H1 (cell line): ENCODE results near the gene BBX. TPM values are rescaled to one million over a fixed set of nuclear protein-coding genes. Genes with fewer than 3 reads are reported as not detected.
A peak's percentile ranks its signal among the peaks of the same experiment; 100 is the strongest.

Experiments used
- CTCF ChIA-PET: fragments of 300-600 bp; sonication (Branson Sonifier 250); formaldehyde crosslinking; loops from one replicate; lab custom pipeline; 2021; ENCODE audit not compliant: partially characterized antibody; lab: Charles Lee
- POLR2A ChIA-PET: fragments of 300-600 bp; sonication (Branson Sonifier 250); formaldehyde crosslinking; loops from one replicate; lab custom pipeline; 2021; ENCODE audit warnings: inconsistent platforms; ENCODE audit not compliant: partially characterized antibody; lab: Charles Lee
- DNase-seq, 2 experiments: peaks; one replicate each; pipeline versions ENCODE4 v3.0.0 to v3.0.0-alpha.2; 2010 to 2022; ENCODE audit warnings: low spot score in 2 of 2, low read depth in 1 of 2, mixed read lengths in 1 of 2
- FAIRE-seq: peaks from 2 replicates; lab custom pipeline; 2011; peaks lifted over from hg19 to GRCh38; lab: Jason Lieb, UNC
- H2AFZ ChIP-seq: 2 replicates; pipeline ENCODE4 v1.8.1; 2012; ENCODE audit warnings: low read length, inconsistent platforms
- H2AK5ac ChIP-seq: 2 replicates; pipeline ENCODE4 v1.6.1; 2013; ENCODE audit warnings: low read depth, low read length
- H2BK120ac ChIP-seq: replicated peaks from 2 replicates; pipeline ENCODE3; 2013; ENCODE audit warnings: low read depth, low read length, inconsistent platforms
- H2BK12ac ChIP-seq: 2 replicates; pipeline ENCODE4 v1.6.1; 2013; ENCODE audit warnings: low read depth, low read length
- H2BK15ac ChIP-seq: 2 replicates; pipeline ENCODE4 v1.6.1; 2013; ENCODE audit warnings: low read length
- H2BK20ac ChIP-seq: 2 replicates; pipeline ENCODE4 v1.6.1; 2013; ENCODE audit warnings: low read length
- H2BK5ac ChIP-seq: 2 replicates; pipeline ENCODE4 v1.6.1; 2013; ENCODE audit warnings: low read depth, low read length
- H3K14ac ChIP-seq: 2 replicates; pipeline ENCODE4 v1.6.1; 2013; ENCODE audit warnings: inconsistent platforms; ENCODE audit not compliant: insufficient read length
- H3K18ac ChIP-seq: 2 replicates; pipeline ENCODE4 v1.6.1; 2013; ENCODE audit warnings: low read length; ENCODE audit errors: extremely low read depth
- H3K23ac ChIP-seq: 2 replicates; pipeline ENCODE4 v1.6.1; 2013; ENCODE audit warnings: inconsistent platforms; ENCODE audit not compliant: insufficient read length
- H3K23me2 ChIP-seq: 2 replicates; pipeline ENCODE4 v1.6.1; 2013; ENCODE audit warnings: low read depth, low read length
- H3K27ac ChIP-seq: 2 replicates; pipeline ENCODE4 v1.6.1; 2011; ENCODE audit warnings: low read depth, low read length, inconsistent platforms
- H3K27me3 ChIP-seq, 4 experiments: replicated peaks in 1 of 4; 1 replicate in 1 of 4; 2 replicates in 3 of 4; pipeline versions ENCODE4 v1.6.1 to v1.8.1; 2011 to 2013; ENCODE audit warnings: low read length in 3 of 4, mild to moderate bottlenecking in 3 of 4, inconsistent platforms in 2 of 4, mixed read lengths in 2 of 4, moderate library complexity in 1 of 4; ENCODE audit not compliant: control insufficient read depth in 3 of 4, insufficient read depth in 3 of 4; ENCODE audit errors: extremely low read depth in 1 of 4
- H3K36me3 ChIP-seq, 4 experiments: 2 replicates each; pipeline versions ENCODE4 v1.6.1 to v1.8.1; 2011 to 2013; ENCODE audit warnings: mild to moderate bottlenecking in 4 of 4, low read length in 3 of 4, moderate library complexity in 2 of 4, control low read depth in 1 of 4, inconsistent platforms in 1 of 4; ENCODE audit not compliant: insufficient read depth in 4 of 4, control insufficient read depth in 2 of 4
- H3K4ac ChIP-seq: replicated peaks from 2 replicates; pipeline ENCODE3; 2013; ENCODE audit warnings: low read length, low read depth, mixed read lengths, inconsistent platforms; ENCODE audit not compliant: insufficient read length
- H3K4me1 ChIP-seq, 4 experiments: replicated peaks in 1 of 4; 1 replicate in 1 of 4; 2 replicates in 3 of 4; pipeline versions ENCODE4 v1.6.1 to v1.8.1; 2011 to 2013; ENCODE audit warnings: low read length in 3 of 4, inconsistent platforms in 2 of 4, mixed read lengths in 1 of 4; ENCODE audit not compliant: insufficient read depth in 4 of 4, control insufficient read depth in 3 of 4
- H3K4me2 ChIP-seq, 2 experiments: 2 replicates each; pipeline versions ENCODE4 v1.6.1 to v1.8.1; 2011 to 2013; ENCODE audit warnings: low read depth in 2 of 2, low read length in 2 of 2, control low read depth in 1 of 2, inconsistent platforms in 1 of 2, mild to moderate bottlenecking in 1 of 2; ENCODE audit not compliant: insufficient read depth in 1 of 2
- H3K4me3 ChIP-seq, 4 experiments: fragments of 200-600, 300-600 bp in 1 of 4; sonication (generic), shearing (Covaris generic), sonication (Bioruptor Twin) in 1 of 4; 2 replicates each; pipeline versions ENCODE4 v1.5.1 to v1.8.1; 2011 to 2016; ENCODE audit warnings: low read length in 4 of 4, low read depth in 3 of 4, control low read depth in 2 of 4, inconsistent platforms in 2 of 4, mild to moderate bottlenecking in 2 of 4, mixed read lengths in 1 of 4, moderate library complexity in 1 of 4; ENCODE audit not compliant: insufficient read depth in 2 of 4; ENCODE audit errors: extremely low read depth in 1 of 4
- H3K56ac ChIP-seq: replicated peaks from 2 replicates; pipeline ENCODE3; 2013; ENCODE audit warnings: low read depth, mild to moderate bottlenecking, mixed read lengths, low read length, inconsistent platforms; ENCODE audit not compliant: insufficient read length
- H3K79me1 ChIP-seq: 2 replicates; pipeline ENCODE4 v1.6.1; 2013; ENCODE audit warnings: low read depth, low read length, control low read depth
- H3K79me2 ChIP-seq, 2 experiments: 2 replicates each; pipeline versions ENCODE4 v1.6.1 to v1.8.1; 2012 to 2013; ENCODE audit warnings: low read length in 2 of 2, mild to moderate bottlenecking in 2 of 2, inconsistent platforms in 1 of 2; ENCODE audit not compliant: insufficient read depth in 2 of 2, control insufficient read depth in 1 of 2
- H3K9ac ChIP-seq, 4 experiments: replicated peaks in 1 of 4; 1 replicate in 1 of 4; 2 replicates in 3 of 4; pipeline versions ENCODE4 v1.6.1 to v1.8.1; 2011 to 2013; ENCODE audit warnings: low read depth in 3 of 4, low read length in 3 of 4, control low read depth in 2 of 4, mild to moderate bottlenecking in 2 of 4, moderate library complexity in 2 of 4, inconsistent platforms in 1 of 4; ENCODE audit errors: extremely low read depth in 1 of 4
- H3K9me3 ChIP-seq, 2 experiments: 2 replicates each; pipeline versions ENCODE4 v1.6.1 to v1.8.1; 2012 to 2013; ENCODE audit warnings: mild to moderate bottlenecking in 2 of 2, moderate library complexity in 2 of 2, control low read depth in 1 of 2, inconsistent platforms in 1 of 2, low read depth in 1 of 2, low read length in 1 of 2, mixed read lengths in 1 of 2; ENCODE audit not compliant: insufficient read depth in 2 of 2
- H4K20me1 ChIP-seq, 2 experiments: replicated peaks in 1 of 2; 2 replicates each; pipeline versions ENCODE3 to v1.8.1; 2011 to 2013; ENCODE audit warnings: inconsistent platforms in 2 of 2, low read length in 2 of 2, mild to moderate bottlenecking in 1 of 2; ENCODE audit not compliant: insufficient read depth in 2 of 2, control insufficient read depth in 1 of 2
- H4K5ac ChIP-seq: 2 replicates; pipeline ENCODE4 v1.6.1; 2013; ENCODE audit warnings: low read length, low read depth, mixed read lengths, inconsistent platforms; ENCODE audit not compliant: insufficient read length
- H4K8ac ChIP-seq: 2 replicates; pipeline ENCODE4 v1.8.0; 2013; ENCODE audit warnings: mild to moderate bottlenecking, moderate library complexity, low read length, inconsistent platforms; ENCODE audit not compliant: insufficient read depth; ENCODE audit errors: extremely low read depth
- H4K91ac ChIP-seq: replicated peaks from 2 replicates; pipeline ENCODE3; 2013; ENCODE audit warnings: low read length, mixed read lengths, inconsistent platforms; ENCODE audit not compliant: insufficient read length
- ASH2L ChIP-seq: fragments of 200-600, 300-600 bp; sonication (generic); IDR thresholded peaks from one replicate; pipeline ENCODE4 v1.7.1; 2017; ENCODE audit warnings: low read length
- EZH2 ChIP-seq: fragments of 200-600 bp; sonication (generic); IDR thresholded peaks from 2 replicates; pipeline ENCODE4 v1.7.1; 2012; ENCODE audit warnings: low read depth, mild to moderate bottlenecking, moderate library complexity, low read length, inconsistent platforms; ENCODE audit not compliant: severe bottlenecking
- HDAC6 ChIP-seq: IDR thresholded peaks from one replicate; pipeline ENCODE4 v1.7.1; 2012; ENCODE audit warnings: low read depth, mild to moderate bottlenecking, inconsistent platforms, low read length, moderate library complexity
- KDM4A ChIP-seq: IDR thresholded peaks from one replicate; pipeline ENCODE4 v1.7.1; 2012; ENCODE audit warnings: low read depth, mild to moderate bottlenecking, moderate library complexity, low read length, inconsistent platforms; ENCODE audit not compliant: severe bottlenecking
- RBBP5 ChIP-seq: IDR thresholded peaks from 2 replicates; pipeline ENCODE4 v1.7.1; 2012; ENCODE audit warnings: low read depth, mild to moderate bottlenecking, inconsistent platforms, low read length, moderate library complexity, borderline replicate concordance
- WGBS, 2 experiments: shearing (Covaris generic) in 1 of 2; methylation state at CpG; one replicate each; pipeline versions ENCODE4 v1.1.6 to v1.1.7; 2013 to 2015; ENCODE audit warnings: low lambda C conversion rate in 2 of 2, mixed read lengths in 2 of 2, inconsistent platforms in 1 of 2, low coverage in 1 of 2, missing lambda C conversion rate in 1 of 2; ENCODE audit not compliant: insufficient replicate concordance in 2 of 2, insufficient coverage in 1 of 2, insufficient read length in 1 of 2; ENCODE audit errors: extremely low coverage in 1 of 2, missing lambda C conversion rate in 1 of 2; 5-methylcytosine and 5-hydroxymethylcytosine counted together
- polyA plus RNA-seq, 7 experiments: library from polyadenylated mRNA; depleted of rRNA in 3 of 7; stranded (reverse) in 5 of 7; unstranded in 2 of 7; fragments of >200 nt in 5 of 7; fragments of 200-250 nt in 2 of 7; gene quantifications; 1 replicate in 5 of 7; 2 replicates in 1 of 7; 4 replicates in 1 of 7; pipeline versions ENCODE4 v1.2.1 to v1.2.3, GENCODE V29; 2011 to 2013; ENCODE audit warnings: missing spikeins in 2 of 7, mixed read lengths in 2 of 7
- total RNA-seq: library from RNA; stranded (reverse); fragmentation: NEBNext Ultra II Directional; extraction: Animal tissue kit (Norgen Biotek cat#: 25700); gene quantifications from 2 replicates; pipeline ENCODE4 v1.2.1, GENCODE V29; 2021

The BBX gene
- total and polyA plus RNA-seq, 2 of the 8 experiments (the other 6 are each of a cell fraction or from before 2014, with no cell fraction given), result 11.0 to 42.5 TPM

- H3K36me3 ChIP-seq, result peaks cover 0 to 12% (median 0%) of the 10 kb centered on the region in 4 experiments; a peak in 1 of 8 replicates
- FAIRE-seq, result no peak
- no peak for DNase-seq
- H3K27me3 ChIP-seq, result peaks cover 0 to 7% (median 1%) of the 10 kb centered on the region in 4 experiments; a peak in 1 of 7 replicates
- 0 out of 2 replicates have a peak overlapping the region, but pooled peaks have one; percentile 41 for H3K18ac ChIP-seq
- no peak overlapping the region for H2BK5ac ChIP-seq
- H2BK20ac ChIP-seq, result no peak overlapping the region
- no peak overlapping the region for H4K91ac ChIP-seq
- no peak overlapping the region for H3K23ac ChIP-seq
- H2AK5ac ChIP-seq, result no peak overlapping the region
- H4K8ac ChIP-seq, result no peak overlapping the region
- H3K27ac ChIP-seq, result no peak overlapping the region
- POLR2A ChIA-PET, result interaction anchor here (0.6 to 1.5 kb wide), 3 partner anchors 28 to 94 kb away, joined by 3 read pairs; no protein-coding TSS in a partner anchor
- CTCF ChIA-PET, result interaction anchor here (1.0 to 1.5 kb wide), 3 partner anchors 12 to 94 kb away, joined by 3 to 4 read pairs (median 3); no protein-coding TSS in a partner anchor
- H3K14ac ChIP-seq, result no peak overlapping the region
- H3K9me3 ChIP-seq, result no peaks in the 10 kb centered on the region
- H3K4me2 ChIP-seq, result peak overlapping the region; percentile 95 to 96
- H3K79me1 ChIP-seq, result no peaks in the 10 kb centered on the region
- H2BK12ac ChIP-seq, result 0 out of 2 replicates have a peak overlapping the region, but pooled peaks have one; percentile 82
- H2BK120ac ChIP-seq, result no peak overlapping the region
- peaks cover 0 to 39% of the 10 kb centered on the region in 2 experiments; a peak in 3 of 4 replicates for H3K79me2 ChIP-seq
- no peak overlapping the region for H3K56ac ChIP-seq
- H3K23me2 ChIP-seq, result peaks cover 17% of the 10 kb centered on the region
- peak overlapping the region in 3 of 4 experiments; percentile 60 to 84 (median 64); a peak in 6 of 7 replicates for H3K9ac ChIP-seq
- no peak overlapping the region for H2BK15ac ChIP-seq
- H4K20me1 ChIP-seq, result peaks cover 5 to 8% of the 10 kb centered on the region in 2 experiments
- TF ChIP-seq RBBP5 (peak; percentile 83), ASH2L (peak; percentile 81), KDM4A (peak; percentile 69), HDAC6 (no peak), EZH2 (no peak)
- TF ChIP-seq, all 59 proteins: peak for 3
- Histone ChIP-seq H3K4me1 (peaks cover 0 to 5% (median 3%) of the 10 kb centered on the region in 4 experiments; a peak in 4 of 7 replicates), H4K5ac (no peak overlapping the region), H3K4ac (peak overlapping the region; percentile 19), H2AFZ (peak overlapping the region; percentile 96; the same call in 1 of the 2 replicates), H3K4me3 (peak overlapping the region; percentile 81 to 99 (median 86))
- WGBS, 2 experiments, result 5% methylated on average over 28 of the region's 28 CpGs; no CpG with 5 or more reads in 1 of the 2 experiments
Observed at GRCh38 chr3:107525644-107526305, 3.0 kb downstream of the BBX start.
